MM.1S (cell line): ENCODE results near the gene ACBD5.
A peak's percentile ranks its signal among the peaks of the same experiment; 100 is the strongest.

Experiments used
- DNase-seq: peaks from one replicate; pipeline ENCODE4 v3.0.0-alpha.2; 2015
- H2AFZ ChIP-seq: fragments of 300-600 bp; sonication (generic); 2 replicates; pipeline ENCODE4 v1.6.0; 2016; ENCODE audit warnings: antibody characterized with exemption, low read length
- H3F3A ChIP-seq: fragments of 300-600 bp; sonication (generic); 2 replicates; pipeline ENCODE4 v1.6.1; 2016; ENCODE audit warnings: mild to moderate bottlenecking, antibody characterized with exemption, low read length, moderate library complexity, mixed read lengths; ENCODE audit not compliant: insufficient read depth
- H3K27ac ChIP-seq: fragments of 300-600 bp; sonication (generic); 2 replicates; pipeline ENCODE4 v1.5.1; 2016; ENCODE audit warnings: mild to moderate bottlenecking, low read length
- H3K27me3 ChIP-seq: fragments of 300-600 bp; sonication (generic); replicated peaks from 2 replicates; pipeline ENCODE4 v1.6.0; 2016; ENCODE audit warnings: low read length; ENCODE audit not compliant: insufficient read depth
- H3K36me3 ChIP-seq: fragments of 300-600 bp; sonication (generic); replicated peaks from 2 replicates; pipeline ENCODE4 v1.6.1; 2016; ENCODE audit warnings: mild to moderate bottlenecking, low read length, mixed read lengths; ENCODE audit not compliant: insufficient read depth
- H3K4me1 ChIP-seq: fragments of 300-600 bp; sonication (generic); 2 replicates; pipeline ENCODE4 v1.6.1; 2016; ENCODE audit warnings: low read length, mixed read lengths
- H3K4me2 ChIP-seq: fragments of 300-600 bp; sonication (generic); 2 replicates; pipeline ENCODE4 v1.6.0; 2016; ENCODE audit warnings: low read depth, low read length
- H3K4me3 ChIP-seq: fragments of 300-600 bp; sonication (generic); 2 replicates; pipeline ENCODE4 v1.5.1; 2016; ENCODE audit warnings: low read length, mixed read lengths
- H3K79me2 ChIP-seq: fragments of 300-600 bp; sonication (generic); 2 replicates; pipeline ENCODE4 v1.6.1; 2016; ENCODE audit warnings: mixed run types, low read length, mixed read lengths
- H3K9ac ChIP-seq: fragments of 300-600 bp; sonication (generic); 2 replicates; pipeline ENCODE4 v1.6.1; 2016; ENCODE audit warnings: low read length, mixed read lengths
- H3K9me2 ChIP-seq: fragments of 300-600 bp; sonication (generic); replicated peaks from 2 replicates; pipeline ENCODE4 v1.6.1; 2016; ENCODE audit warnings: mild to moderate bottlenecking, low read length, mixed read lengths; ENCODE audit not compliant: insufficient read depth
- H3K9me3 ChIP-seq: fragments of 300-600 bp; sonication (generic); replicated peaks from 2 replicates; pipeline ENCODE4 v1.6.1; 2016; ENCODE audit warnings: mild to moderate bottlenecking, low read length, mixed read lengths; ENCODE audit not compliant: insufficient read depth
- H4K20me1 ChIP-seq: fragments of 300-600 bp; sonication (generic); 2 replicates; pipeline ENCODE4 v1.6.1; 2016; ENCODE audit warnings: mild to moderate bottlenecking, low read length, moderate library complexity, mixed read lengths; ENCODE audit not compliant: insufficient read depth
- EZH2 ChIP-seq: fragments of 300-600 bp; sonication (generic); optimal IDR thresholded peaks from 2 replicates; pipeline ENCODE3; 2017; ENCODE audit warnings: low read depth, mild to moderate bottlenecking, antibody characterized with exemption, low read length, mixed read lengths
- EZH2phosphoT487 ChIP-seq: fragments of 300-600 bp; sonication (generic); IDR thresholded peaks from 2 replicates; pipeline ENCODE4 v1.6.1; 2018; ENCODE audit warnings: antibody characterized with exemption, low read length
- TF ChIP-seq, protein P1 (sequence below): fragments of 300-600 bp; sonication (generic); IDR thresholded peaks from 2 replicates; pipeline ENCODE4 v1.5.1; 2016; ENCODE audit warnings: antibody characterized with exemption, low read length, mixed read lengths

ACBD5 gene

DNA sequence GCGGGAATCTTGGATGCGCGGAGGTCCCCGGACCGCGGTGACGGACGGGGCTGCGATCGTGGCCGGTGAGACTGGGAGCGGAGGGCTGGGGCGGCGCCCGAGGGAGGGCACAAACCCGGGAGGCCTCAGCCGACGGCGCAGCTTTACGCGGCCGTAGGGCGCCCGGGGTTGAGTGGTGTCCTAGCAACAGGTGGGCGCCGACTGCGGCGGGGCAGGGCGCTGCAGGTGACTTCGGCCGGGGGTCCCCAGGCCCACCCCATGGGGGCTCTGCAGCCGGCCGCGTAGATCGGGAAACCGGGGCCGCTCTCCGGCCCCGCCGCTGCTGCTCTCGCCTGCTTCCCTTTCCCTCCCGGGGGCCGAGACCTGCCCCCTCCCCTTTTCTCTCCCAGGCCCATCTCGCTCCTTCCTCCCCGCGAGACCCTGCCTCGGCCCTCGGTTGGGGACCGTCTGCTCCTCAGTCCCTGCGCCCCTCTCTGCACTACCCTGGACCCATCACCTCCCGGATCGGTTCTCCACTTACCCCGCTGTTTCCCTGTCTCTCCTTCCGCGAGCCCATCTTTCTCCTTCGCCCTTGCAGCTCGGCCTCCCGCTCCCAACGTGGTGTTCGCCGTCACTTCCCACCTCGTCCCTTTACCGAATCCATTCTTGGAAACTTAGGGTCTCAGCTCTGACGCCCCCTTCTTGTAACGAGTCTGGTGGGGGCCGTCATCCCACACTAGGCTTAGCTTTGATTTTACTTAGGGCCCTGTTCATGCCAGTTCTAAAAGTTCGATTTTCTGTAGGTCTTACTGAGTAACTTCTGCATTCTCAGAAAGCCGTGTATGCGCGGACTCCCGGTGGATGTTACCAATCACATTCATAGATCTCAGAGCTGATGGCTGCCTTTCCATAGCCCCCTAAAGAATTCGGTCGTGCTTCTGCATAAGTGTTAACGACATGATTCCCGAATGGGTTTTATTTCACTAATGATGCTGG, 18.5 kb upstream of the ACBD5 start:
- DNase-seq = peak; percentile 25
- H3K27ac ChIP-seq = no peak overlapping the region
- peak overlapping the region; percentile 41; the same call in 1 of the 2 replicates for H3K9ac ChIP-seq

DNA sequence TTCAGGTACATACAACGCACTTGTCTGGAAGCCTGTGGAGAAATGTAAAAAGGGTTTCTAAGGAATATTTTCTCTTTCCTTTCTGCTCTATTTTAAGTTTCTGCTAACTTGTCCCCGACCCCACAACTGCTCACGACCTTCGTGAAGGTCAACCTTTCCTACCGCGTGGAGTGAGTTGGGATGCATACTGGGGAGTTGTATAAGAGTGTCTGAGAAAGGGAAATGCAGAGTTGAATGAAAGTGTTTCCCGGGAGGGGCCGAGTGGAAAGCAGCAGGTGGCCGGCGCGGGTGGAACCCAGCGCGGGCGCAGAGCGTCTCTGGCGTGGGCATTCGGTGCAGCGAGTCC, 17.9 kb upstream of the ACBD5 start:
- Histone ChIP-seq H4K20me1 (no peaks in the 10 kb centered on the region), H3F3A (no peaks in the 10 kb centered on the region), H3K36me3 (no peaks in the 10 kb centered on the region), H3K4me2 (peak overlapping the region; percentile 91), H3K9ac (peak overlapping the region; percentile 41; the same call in 1 of the 2 replicates), H3K4me3 (peak overlapping the region; percentile 62), H3K4me1 (no peaks in the 10 kb centered on the region), H3K79me2 (no peaks in the 10 kb centered on the region), H2AFZ (peak overlapping the region; percentile 78), H3K9me2 (no peaks in the 10 kb centered on the region), H3K9me3 (no peaks in the 10 kb centered on the region), H3K27me3 (peaks cover 12% of the 10 kb centered on the region), H3K27ac (no peak overlapping the region)
- DNase-seq = no peak
- TF ChIP-seq EZH2phosphoT487 = no peak
- TF ChIP-seq EZH2 = no peak
- TF ChIP-seq, protein P1, sequence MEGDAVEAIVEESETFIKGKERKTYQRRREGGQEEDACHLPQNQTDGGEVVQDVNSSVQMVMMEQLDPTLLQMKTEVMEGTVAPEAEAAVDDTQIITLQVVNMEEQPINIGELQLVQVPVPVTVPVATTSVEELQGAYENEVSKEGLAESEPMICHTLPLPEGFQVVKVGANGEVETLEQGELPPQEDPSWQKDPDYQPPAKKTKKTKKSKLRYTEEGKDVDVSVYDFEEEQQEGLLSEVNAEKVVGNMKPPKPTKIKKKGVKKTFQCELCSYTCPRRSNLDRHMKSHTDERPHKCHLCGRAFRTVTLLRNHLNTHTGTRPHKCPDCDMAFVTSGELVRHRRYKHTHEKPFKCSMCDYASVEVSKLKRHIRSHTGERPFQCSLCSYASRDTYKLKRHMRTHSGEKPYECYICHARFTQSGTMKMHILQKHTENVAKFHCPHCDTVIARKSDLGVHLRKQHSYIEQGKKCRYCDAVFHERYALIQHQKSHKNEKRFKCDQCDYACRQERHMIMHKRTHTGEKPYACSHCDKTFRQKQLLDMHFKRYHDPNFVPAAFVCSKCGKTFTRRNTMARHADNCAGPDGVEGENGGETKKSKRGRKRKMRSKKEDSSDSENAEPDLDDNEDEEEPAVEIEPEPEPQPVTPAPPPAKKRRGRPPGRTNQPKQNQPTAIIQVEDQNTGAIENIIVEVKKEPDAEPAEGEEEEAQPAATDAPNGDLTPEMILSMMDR = no peak

More for the DNA sequence above, 18.5 kb upstream of the ACBD5 start:
- Histone ChIP-seq H3K9me3 (no peaks in the 10 kb centered on the region), H2AFZ (peak overlapping the region; percentile 78), H3K4me2 (peak overlapping the region; percentile 91), H3K4me3 (peak overlapping the region; percentile 62), H3K79me2 (no peaks in the 10 kb centered on the region), H3K9me2 (no peaks in the 10 kb centered on the region), H3K36me3 (no peaks in the 10 kb centered on the region), H3F3A (no peaks in the 10 kb centered on the region), H4K20me1 (no peaks in the 10 kb centered on the region), H3K4me1 (no peaks in the 10 kb centered on the region), H3K27me3 (peaks cover 12% of the 10 kb centered on the region)
- TF ChIP-seq, protein P1 = no peak
- TF ChIP-seq EZH2 = no peak
- TF ChIP-seq EZH2phosphoT487 = no peak

DNA sequence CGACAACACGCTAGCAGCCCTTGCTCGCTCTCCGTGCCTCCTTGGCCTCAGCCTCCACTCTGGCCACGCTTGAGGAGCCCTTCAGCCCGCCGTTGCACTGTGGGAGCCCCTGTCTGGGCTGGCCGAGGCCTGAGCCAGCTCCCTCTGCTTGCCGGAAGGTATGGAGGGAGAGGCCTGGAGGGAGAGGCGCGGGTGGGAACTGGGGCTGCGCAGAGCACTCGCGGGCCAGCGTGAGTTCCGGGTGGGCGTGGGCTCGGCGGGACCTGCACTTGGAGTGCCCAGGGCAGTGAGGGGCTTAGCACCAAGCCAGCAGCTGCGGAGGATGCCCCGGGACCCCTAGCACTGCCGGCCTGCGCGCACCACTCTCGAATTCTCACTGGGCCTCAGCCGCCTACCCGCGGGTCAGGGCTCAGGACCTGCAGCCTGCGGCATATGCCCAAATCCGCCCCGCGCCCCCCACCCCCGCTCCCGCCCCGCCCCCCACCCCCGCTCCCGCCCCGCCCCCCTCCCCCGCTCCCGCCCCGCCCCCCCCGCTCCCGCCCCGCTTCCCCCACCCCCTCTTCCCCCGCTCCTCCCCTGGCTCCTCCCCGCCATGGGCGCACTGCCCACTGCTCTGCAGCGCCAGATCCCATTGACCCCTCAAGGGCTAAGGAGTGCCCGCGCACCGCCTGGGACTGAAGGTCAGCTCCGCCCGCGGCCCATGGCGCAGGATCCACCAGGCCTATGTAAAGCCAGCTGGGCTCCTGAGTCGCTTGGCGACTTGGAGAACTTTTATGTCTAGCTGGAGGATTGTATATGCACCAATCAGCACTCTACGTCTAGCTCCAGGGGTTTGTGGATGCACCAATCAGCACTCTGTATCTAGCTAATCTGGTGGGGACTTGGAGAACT, 15.9 kb upstream of the ACBD5 start:
- H4K20me1 ChIP-seq = no peaks in the 10 kb centered on the region
- no peaks in the 10 kb centered on the region for H3K4me1 ChIP-seq
- H3K4me2 ChIP-seq = no peak overlapping the region
- H3K27me3 ChIP-seq = peaks cover 12% of the 10 kb centered on the region
- H3K36me3 ChIP-seq = no peaks in the 10 kb centered on the region
- H3K9me2 ChIP-seq = no peaks in the 10 kb centered on the region
- H2AFZ ChIP-seq = no peak overlapping the region
- no peak overlapping the region for H3K9ac ChIP-seq
- TF ChIP-seq EZH2phosphoT487 (no peak), EZH2 (no peak)
- TF ChIP-seq, protein P1 = no peak
- no peak for DNase-seq
- H3F3A ChIP-seq = no peaks in the 10 kb centered on the region
- no peak overlapping the region for H3K27ac ChIP-seq
- H3K4me3 ChIP-seq = no peak overlapping the region
- no peaks in the 10 kb centered on the region for H3K79me2 ChIP-seq
- no peaks in the 10 kb centered on the region for H3K9me3 ChIP-seq
